ENCODE data around the gene DEPDC1.

GRCh38 chr1:68528243-68528642 lies 31.4 kb upstream of the DEPDC1 start:
- no peak for TF ChIP-seq ZNF317 (CRISPR knock-in tag; IDR thresholded peaks at IDR 0.05; ENCODE audit: borderline replicate concordance, low read depth)
- TF ChIP-seq NR3C1 (CRISPR knock-in tag; conservative IDR thresholded peaks at IDR 0.05; ENCODE audit: low read depth), result no peak
- no peak for TF ChIP-seq OVOL2 (CRISPR knock-in tag; IDR thresholded peaks at IDR 0.05; ENCODE audit: borderline replicate concordance)
- TF ChIP-seq, protein P1, sequence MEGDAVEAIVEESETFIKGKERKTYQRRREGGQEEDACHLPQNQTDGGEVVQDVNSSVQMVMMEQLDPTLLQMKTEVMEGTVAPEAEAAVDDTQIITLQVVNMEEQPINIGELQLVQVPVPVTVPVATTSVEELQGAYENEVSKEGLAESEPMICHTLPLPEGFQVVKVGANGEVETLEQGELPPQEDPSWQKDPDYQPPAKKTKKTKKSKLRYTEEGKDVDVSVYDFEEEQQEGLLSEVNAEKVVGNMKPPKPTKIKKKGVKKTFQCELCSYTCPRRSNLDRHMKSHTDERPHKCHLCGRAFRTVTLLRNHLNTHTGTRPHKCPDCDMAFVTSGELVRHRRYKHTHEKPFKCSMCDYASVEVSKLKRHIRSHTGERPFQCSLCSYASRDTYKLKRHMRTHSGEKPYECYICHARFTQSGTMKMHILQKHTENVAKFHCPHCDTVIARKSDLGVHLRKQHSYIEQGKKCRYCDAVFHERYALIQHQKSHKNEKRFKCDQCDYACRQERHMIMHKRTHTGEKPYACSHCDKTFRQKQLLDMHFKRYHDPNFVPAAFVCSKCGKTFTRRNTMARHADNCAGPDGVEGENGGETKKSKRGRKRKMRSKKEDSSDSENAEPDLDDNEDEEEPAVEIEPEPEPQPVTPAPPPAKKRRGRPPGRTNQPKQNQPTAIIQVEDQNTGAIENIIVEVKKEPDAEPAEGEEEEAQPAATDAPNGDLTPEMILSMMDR (IDR thresholded peaks at IDR 0.05), result no peak
- TF ChIP-seq, protein P2, sequence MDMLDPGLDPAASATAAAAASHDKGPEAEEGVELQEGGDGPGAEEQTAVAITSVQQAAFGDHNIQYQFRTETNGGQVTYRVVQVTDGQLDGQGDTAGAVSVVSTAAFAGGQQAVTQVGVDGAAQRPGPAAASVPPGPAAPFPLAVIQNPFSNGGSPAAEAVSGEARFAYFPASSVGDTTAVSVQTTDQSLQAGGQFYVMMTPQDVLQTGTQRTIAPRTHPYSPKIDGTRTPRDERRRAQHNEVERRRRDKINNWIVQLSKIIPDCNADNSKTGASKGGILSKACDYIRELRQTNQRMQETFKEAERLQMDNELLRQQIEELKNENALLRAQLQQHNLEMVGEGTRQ (CRISPR knock-in tag; IDR thresholded peaks at IDR 0.05), result no peak
- TF ChIP-seq ZBTB21 (CRISPR knock-in tag; IDR thresholded peaks at IDR 0.05; ENCODE audit: borderline replicate concordance), result no peak
- no peak for TF ChIP-seq ZNF121 (CRISPR knock-in tag; IDR thresholded peaks at IDR 0.05)
- no peak for TF ChIP-seq CDX4 (CRISPR knock-in tag; IDR thresholded peaks at IDR 0.05; ENCODE audit: borderline replicate concordance)
